ENCODE results near the gene KLB.

Gene KLB

DNA sequence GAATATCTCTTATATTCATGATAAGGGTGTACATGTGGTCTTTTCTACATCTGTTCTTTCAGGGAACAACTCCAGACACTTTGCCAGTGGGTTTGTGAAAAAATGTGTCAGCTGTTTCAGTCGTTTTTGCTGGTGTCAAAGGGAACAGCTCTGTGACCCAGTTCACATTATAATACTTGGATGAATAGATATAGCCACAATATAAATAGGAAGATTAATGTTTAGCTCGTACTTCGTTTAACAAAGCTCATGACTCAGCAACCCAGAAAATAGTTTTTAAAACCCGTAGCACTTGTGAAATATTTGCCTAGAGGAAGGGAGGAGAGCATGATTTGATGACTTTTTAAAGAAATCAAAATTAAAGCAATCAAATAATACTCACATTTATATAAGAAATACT, 60.0 kb downstream of the KLB start:
- no peak for DNase-seq

DNA sequence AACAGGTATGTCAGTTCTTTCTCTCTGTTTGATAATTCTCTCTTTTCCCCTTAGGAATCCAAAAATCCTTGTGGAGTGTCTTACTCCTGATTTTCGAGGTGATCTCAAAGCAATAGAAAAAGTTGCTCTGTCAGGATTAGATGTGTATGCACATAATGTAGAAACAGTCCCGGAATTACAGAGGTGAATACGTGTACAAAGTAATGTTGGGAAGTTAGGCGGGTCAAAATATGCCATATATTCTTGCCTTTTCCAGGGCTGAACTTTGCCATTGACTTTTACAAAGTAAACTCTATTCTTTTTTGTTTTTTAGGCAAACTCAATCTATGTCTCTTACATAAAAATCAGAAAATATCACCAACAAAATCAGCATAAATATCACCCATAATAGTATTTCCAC, 60.7 kb downstream of the KLB start:
- DNase-seq = no peak

DNA sequence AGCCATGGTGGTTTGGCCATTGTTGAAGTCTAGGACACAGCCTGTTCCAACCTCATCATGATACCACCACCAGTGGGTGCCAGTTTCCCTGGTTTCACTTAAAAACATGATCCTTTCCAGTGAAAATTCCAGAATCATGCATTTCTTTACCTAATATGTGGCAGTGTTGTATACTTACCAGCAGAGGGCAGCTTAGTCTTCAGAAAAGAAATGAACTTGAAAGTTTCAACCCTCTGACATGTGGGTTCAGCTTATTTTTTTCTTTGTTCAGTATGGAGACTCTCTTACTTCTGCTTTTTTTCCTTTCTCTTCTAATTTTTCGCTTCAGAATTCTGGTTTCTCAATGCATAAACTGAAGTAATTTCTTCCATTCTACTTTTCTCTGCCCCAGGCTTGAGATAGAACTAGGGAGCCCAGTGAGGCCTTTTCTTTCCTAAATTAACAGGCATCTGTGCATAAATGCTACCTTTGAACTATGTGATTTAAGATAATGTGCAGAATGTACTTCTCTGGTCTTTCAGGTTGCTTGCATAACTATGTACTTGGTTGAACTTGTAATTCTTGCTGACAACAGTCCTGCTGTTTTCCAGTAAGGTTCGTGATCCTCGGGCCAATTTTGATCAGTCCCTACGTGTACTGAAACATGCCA, 62.8 kb downstream of the KLB start:
- peak; percentile 54 for DNase-seq

DNA sequence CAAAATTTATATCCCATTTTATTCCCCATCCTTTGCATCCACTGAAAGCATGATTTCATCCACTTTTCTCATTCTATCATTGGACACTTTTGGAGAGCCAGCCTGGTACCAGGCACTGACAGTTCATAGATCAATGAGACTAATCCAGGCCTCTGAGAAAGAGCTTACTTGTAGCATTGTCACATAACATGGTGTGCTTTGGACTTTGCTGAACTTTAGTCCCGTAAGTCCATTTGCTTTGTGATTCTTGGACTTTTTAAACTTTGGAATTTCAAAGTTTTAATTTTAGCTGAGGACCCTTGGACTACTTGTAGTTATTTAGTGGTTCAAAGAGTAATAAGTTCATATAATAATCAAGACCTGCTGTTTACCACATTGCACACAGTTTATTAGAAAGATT, 63.7 kb downstream of the KLB start:
- DNase-seq = no peak

DNA sequence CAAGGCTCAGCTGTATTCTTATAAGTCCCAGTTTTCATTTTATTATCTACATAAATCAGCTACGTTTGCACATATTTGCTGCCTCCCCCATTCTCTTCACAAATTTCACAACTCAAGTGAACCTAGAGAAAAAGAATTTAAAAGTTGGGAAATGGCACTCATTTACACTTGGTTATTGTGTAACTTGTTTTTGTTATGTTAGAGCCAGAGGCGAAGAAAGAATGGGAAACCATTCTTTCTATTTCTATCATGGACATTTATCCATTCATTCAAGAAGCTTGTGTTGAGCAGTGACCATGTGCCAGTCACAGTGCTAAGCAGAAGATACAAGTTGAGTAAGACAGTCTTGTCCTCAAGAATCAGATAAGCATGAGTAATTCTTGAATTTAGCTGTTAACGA, 65.7 kb downstream of the KLB start:
- no peak for DNase-seq

DNA sequence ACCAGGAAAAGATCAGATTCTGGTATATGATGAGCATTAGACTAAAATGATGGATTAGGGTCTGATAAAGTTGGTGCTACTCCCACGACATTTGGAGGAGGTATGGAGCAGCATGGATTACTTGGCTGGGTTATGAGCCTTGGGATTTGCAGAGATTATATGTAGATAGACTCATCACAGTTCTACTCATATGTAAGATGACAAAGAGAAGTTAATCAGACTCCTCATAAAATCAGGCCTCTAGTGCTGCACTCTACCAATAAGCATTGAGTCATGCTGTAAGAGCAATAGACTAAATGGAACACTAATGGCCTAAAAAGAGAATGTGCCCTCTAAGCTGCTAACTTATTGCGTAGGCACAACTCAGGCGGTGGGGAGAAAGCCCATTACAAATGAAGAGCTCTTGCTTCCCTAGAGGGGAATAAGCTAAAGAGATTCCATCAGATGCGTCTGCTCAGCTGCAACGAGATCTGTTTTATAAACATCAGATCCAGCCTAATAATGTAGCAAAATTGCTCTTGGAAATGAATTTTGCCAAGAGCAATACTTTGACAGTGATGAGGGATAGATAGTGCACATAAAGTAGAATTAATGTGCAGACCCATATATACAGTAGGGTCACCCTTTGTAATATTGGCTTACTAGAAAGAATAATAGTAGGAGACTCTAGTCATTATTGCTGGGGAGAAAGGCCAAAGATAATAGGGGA, 69.6 kb downstream of the KLB start:
- no peak for DNase-seq

DNA sequence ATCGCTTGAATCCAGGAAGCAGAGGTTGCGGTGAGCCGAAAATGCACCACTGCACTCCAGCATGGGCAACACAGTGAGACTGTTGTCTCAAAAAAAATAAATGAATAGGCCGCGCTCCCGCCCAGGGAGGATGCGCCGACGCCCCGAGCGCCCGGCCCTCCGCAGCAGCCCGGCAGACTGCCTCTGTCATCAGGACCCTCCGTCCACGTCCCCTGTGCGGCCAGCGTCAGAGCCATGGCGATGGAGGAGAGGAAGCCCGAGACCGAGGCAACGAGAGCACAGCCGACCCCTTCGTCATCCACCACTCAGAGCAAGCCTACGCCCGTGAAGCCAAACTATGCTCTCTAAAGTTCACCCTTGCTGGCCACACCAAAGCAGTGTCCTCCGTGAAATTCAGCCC, 73.5 kb downstream of the KLB start:
- no peak for DNase-seq

DNA sequence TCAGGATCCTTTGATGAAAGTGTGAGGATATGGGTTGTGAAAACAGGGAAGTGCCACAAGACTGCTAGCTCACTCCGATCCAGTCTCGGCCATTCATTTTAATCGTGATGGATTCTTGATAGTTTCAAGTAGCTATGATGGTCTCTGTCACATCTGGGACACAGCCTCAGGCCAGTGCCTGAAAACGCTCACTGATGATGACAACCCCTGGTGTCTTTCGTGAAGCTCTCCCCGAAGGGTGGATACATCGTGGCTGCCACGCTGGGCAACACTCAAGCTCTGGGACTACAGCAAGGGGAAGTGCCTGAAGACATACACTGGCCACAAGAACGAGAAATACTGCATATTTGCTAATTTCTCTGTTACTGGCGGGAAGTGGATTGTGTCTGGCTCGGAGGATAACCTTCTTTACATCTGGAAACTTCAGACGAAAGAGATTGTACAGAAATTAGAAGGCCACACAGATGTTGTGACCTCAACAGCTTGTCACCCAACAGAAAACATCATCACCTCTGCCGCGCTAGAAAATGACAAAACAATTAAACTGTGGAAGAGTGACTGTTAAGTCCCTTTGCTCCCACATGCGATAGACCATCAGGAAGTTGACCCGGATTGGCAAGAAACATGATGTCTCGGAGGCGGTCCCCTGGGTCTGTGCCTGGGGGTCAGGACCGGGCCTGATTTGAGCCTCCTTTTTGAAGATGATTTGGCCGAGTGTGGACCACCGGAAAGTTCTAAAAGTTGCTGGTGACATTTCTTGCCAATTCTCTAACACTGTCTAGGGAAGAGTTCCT, 74.4 kb downstream of the KLB start:
- DNase-seq = no peak

DNA sequence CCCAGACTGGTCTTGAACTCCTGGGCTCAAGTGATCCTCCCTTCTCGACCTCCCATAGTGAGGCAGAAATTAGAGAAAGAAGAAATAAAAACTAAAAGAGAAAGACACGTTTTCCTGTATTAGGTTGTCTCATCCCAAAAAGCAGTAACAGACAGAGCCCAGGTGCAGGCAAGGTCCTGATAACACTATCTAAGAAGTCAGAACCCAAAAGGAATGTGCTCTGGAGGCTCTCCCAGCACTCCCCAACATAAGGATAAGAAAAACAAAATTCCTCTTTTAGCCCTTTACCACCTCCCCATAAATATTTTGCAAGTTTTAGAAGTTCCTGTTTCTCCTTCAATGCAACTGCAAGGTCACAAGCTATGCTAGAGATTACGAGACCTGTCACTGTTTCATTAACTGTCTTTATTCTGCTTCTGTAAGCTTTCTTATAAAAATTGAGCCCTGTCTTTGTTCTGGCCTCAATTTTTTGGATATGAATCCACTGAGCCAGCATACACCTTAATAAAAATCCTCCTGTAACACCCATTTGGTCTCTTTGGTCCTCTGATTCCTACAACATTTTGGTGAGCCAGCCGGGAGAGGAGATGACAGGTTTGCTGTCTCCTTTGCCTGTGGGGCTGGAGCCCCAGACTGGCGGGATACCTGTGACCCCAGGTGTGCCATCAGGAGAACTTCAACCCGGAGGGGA, 78.0 kb downstream of the KLB start:
- DNase-seq = no peak

DNA sequence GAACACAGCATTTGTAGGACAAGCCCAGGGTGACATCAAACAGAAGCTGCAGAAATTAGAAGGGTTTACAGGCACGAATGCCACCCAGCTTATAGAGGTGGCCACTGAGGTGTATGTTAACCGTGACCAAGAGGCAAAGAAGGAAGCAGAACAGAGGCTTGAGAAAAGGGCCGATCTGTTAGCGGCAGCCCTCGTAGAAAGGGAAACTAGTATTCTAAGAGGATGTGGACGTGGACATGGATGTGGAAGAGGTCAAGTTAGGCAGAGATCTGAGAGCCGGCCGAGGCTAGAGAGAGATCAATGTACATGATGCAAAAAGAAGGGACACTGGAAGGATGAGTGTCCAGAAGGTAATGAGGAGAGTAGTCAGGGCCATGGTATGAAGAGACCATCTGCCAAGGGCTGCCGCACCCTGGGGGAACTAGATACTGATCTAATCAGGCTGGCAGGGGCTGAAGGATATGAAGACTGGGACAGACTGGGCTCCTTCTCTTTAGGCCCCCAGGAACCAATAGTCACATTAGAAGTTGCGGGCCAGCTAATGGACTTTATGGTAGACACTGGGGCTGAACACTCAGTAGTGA, 79.6 kb downstream of the KLB start:
- DNase-seq = no peak

DNA sequence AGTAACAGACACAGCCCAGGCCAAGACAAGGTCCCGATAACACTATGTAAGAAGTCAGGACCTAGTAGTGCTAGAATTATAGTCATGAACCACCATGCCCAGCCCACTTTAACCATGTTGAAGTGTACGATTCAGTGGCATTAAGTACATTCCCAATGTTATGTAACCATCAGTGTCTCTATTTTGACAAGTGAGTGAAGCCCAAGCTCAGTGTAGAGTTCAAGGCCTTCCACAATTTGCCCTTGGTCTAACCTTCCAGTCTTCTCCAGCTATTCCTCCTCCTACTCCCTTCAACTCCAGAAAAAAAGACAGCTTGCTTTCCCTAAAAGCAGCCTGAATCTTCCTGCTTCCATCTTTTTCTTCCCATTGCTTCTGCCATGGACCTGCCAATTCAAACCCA, 83.6 kb downstream of the KLB start:
- no peak for DNase-seq

DNA sequence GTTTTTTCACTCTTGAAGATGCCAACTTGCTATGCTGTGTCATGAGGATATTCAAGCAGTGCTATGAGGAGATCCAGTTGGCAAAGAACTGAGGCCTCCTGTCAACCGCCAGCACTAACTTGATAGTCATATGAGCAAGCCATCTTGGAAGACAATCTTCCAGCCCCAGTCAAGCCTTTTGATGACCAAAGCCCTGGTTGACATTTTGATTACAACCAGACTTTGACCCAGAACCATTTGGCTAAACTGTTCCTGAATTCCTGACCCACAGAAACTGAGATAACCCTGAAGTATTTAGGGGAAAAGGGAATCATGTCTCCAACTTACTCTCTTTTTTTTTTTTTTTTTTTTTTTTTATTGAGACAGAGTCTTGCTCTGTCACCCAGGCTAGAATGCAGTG, 87.6 kb downstream of the KLB start:
- DNase-seq = no peak

DNA sequence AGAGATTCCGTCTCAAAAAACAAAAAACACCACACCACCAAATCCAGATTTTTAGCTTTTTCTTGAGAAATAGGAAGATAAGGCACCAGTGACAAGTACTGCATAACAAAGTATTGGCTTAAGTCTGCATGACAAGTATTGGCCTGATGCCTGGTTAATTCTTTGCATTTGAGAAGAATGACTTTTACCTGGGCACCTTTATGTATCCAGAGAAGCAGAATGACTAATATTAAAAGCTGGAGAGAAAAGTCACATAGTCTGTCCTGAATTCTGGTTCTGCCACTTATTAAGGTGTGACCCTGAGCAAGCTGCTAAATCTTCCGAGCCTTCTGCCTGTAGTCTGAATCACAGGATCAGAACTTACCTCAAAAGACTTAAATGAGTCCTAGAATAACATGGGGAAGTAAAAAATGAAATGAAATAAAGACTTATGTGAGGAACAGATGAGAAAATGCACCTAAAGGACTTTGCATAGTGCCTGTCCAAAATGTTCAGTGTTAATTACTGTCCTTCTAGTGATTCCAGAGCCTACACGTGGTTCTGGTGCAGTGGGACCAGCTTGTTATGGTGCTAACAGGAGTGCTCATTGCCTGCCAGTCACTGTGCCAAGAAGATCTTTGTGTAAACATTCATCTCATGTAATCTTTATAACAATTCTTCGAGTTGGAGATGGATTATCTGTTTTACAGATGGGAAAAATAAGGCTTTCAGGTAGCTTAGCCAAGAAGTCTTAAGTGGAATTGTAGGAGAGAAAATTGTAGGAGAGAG, 88.9 kb downstream of the KLB start:
- no peak for DNase-seq

DNA sequence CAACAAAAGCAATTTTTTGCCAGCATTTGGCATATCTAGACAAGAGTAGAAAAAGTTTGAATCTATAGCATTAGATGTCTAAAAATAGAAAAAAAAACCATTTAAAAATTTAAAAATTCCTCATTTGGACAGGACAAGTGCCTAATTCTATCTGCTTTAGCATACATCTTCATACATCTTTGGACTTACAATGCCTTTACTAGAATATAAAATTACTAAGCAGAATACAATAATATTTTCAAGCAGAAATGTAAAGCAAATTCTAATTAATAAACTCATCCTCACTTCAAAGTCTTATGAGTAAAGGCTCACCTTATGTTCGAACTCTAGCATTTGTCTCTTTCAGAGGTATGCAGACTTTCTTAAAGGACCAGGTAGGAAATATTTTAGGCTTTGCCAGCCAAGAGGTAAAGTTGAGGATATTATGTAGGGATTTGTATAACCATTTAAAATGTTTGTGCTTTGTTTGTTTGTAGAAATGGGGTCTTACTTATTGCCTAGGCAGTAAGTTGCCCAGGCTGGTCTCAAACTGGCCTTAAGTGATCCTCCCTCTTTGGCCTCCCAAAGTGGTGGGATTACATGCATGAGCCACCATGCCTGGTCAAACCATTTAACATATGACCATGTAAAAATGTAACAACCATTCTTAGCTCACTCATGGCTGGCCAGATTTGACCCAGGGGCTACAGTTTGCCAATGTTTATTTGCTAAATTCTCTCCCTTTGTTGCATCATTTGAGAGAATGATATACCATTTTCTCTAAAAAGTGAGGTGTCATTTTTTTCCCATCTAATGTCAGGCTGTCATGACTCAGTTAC, 91.4 kb downstream of the KLB start:
- DNase-seq = no peak

DNA sequence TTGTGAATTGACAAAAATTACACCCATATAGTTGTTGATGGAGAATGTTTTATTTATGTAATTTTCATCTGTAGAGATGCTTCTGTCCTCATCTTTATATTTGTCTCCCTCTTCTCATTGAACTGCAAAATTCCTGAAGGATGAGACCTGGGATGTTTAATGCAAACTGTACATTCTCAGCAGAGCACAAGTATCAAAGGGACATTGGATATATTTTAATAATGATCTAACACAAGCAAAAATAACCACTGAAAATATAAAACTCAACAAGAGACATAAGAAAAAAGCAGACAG, 91.9 kb downstream of the KLB start:
- no peak for DNase-seq

Data from NCI-H1092 treated with DMSO at 0.1 percent for 48 hours (cell line).